Urothelium cell line (cell line): Measurements from ENCODE around the gene ZBTB24.

ENCODE experiments used
- DNase-seq: peaks from one replicate; pipeline ENCODE4 v3.0.0; 2011; ENCODE audit warnings: low spot score, mixed read lengths
- FAIRE-seq: peaks from 2 replicates; lab custom pipeline; 2011; peaks lifted over from hg19 to GRCh38; lab: Jason Lieb, UNC

Gene ZBTB24

DNA sequence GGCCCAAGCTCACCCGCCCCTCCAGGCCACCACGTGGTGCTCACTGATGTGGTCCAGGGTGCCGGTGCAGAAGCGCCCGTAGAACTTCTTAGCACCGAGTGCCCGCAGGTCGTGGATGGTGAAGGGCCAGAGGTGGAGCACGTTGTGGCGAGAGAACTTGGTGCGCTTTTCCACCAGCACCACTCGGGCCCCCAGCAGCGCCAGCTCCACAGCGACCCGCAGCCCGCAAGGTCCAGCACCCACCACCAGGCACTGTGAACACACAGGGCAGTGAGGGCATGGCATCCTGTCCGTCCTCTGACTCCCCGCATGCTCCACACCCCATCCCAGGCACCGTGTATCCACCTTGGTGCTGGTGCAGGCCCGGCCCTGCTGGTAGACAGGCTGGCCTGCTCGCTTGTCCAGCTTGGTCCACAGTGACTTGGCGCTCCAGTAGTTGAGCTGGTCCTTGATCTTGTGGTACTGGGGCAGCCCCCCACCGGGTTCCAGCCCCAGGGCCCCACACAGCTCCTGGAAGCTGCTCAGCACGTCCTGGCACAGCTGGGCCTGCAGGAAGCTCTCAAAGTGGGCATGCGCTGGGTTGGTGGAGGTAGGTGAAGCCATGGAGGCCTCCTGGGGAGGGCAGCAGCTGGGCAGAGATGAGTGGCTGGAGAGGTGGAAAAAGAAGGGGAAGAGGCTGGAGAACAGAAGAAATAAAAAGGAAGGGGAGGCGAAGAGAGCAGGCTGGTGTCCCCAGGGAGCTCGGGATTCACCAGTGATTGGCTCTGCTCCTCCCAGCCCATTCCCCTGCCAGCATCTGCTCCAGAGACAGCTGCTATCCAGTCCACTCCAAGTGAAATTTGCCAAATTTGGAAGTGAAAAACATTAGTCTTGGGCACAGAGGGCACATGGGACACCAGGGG lies 29.2 kb downstream of the ZBTB24 start:
- FAIRE-seq = no peak
- no peak for DNase-seq

DNA sequence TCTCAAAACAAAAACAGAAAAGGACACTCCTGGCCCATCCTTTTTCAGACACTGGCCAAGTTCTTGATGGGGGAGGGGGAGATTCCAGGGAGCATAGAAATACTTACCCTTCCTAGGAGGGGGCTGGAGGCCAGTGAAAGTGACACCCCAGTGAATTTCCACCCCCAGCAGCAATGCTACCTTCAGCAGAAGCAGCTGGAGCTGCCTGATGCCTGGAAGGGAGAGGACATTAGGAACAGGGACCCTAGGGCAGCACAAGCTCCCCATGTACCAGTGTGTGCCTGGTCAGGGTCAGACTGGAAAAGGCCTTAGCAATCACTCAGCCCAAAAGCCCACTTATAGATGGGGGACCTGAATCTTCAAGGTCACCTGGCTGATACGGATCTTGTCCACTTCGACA lies 29.9 kb downstream of the ZBTB24 start:
- DNase-seq = no peak
- FAIRE-seq = no peak

DNA sequence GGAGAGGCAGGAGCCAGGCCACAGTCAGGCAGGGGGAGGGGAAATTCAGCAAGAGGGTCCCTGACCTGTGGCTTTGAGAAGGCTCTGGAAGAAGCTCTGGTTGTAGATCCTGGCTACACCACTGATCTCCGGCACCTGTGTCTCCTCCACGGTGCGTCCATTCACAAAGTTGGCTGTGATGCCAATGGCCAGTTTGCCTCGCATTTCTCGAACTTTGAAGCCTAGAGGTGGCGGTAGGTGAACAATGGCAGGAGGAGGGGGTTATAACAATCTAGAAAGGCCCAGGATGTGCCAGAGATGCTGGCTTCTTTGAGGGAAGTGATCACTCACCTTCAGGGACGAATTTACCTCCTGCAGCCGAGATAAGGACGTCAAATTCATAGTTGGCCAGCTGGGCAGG lies 30.8 kb downstream of the ZBTB24 start:
- no peak for DNase-seq
- no peak for FAIRE-seq

DNA sequence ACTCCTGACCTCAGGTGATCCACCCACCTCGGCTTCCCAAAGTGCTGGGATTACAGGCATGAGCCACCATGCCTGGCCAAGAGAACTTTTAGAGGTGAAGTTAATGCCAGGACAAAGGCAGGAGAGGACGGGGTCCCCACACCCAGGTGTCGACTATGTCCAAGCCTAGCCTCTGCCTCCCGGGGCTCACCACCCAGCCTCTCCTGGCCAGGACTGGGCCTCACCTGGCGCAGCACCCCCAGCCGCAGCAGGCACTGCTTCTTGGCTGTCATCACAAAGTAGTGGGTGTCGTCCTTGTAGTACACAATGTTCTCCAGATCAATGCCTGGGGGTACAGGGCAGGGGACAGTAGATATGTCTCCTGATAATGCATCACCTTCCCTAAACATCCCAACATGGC lies 31.6 kb downstream of the ZBTB24 start:
- FAIRE-seq = no peak
- no peak for DNase-seq

DNA sequence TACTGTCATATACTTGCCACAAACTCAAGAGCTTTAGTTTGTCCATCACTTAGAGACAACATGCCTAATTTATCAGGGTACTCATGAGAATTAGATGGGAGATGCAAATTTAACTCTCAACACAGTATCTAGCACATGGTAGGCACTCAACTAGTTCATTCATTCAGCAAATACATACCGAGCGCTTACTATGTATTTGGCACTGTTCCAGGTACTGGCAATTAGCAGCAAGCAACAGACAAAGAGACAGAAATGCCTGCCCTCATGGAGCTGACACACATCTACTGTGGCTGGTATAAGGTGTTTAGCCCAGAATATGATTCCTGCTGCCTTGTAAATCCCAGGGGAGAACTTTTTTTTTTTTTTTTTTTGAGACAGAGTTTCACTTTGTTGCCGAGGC lies 32.2 kb downstream of the ZBTB24 start:
- FAIRE-seq (no peak), DNase-seq (no peak)

DNA sequence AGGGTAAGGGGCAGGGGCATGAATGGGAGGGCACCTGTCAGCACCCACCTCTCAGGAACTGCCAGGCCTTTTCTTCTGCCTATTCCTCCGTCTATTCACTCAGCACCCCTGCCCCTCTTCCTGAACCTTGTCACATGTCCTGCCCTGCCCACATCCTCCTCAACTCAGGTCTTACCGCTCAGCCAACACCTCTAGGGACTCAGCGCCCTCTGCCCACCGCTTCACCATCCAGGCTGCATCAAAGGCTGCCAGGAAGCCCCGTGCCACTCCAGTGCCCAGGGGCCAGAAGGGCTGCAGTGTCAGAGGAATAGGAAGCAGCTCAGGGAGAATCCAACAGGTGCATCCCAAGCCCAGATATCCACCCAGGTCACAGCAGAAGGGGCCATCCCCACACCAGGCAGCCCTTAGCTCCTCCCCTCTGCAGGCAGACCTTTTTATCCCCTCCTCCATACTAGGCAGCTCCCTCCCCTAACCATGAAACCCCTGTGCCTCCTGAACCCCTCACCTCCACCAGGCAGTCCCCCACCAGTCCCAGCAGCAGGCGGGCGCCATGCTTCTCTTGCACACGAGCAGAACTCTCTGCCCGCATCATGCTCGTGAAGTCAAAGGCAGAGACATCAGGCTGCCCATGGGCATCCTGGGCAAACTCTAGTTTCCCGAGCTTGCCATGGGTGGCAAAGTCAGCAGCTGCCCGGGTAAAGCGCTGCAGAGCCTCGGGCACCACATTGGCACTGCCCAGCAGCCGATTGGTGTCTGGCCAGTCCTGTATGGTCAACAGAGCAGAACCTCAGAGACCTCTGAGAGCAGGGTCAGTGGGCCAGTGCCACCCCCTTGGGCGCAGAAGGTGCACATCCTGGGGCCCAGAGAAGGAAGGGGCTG lies 33.0 kb downstream of the ZBTB24 start:
- FAIRE-seq = no peak
- no peak for DNase-seq

DNA sequence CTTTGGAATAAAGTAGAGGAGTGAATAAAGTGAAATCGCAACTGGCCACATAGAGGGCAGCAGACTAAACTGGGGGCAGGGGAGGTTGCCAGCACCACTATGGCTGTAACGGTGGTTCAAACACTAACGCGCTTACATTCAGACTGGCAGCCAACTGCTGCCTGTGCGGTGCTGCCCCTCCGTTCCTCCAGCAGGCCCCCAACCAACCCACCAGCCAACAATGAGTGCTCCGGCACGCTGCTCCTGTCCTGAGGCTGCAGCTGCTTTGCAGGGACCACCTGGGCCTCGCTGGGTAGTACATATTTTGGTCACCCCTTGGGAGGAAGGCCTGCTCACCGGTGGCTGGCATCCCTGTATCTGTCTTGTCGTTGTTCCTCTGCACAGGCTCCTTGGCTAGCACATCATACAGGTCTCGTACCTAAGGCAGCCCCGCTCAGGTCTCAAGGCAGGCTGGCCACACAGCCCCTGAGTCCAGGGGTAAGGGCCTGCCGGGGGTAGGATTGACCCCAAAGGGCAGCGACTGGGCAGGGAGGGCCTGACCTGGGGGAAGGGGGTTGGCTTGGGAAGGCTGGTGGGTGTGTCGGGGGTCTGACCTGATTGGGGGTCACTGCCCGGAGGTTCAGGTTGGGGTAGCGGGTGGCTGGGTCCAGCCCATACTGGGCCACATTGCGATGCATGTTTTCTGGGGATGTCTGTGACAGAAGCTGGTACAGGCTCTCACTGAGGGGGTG lies 33.8 kb downstream of the ZBTB24 start:
- DNase-seq = no peak
- FAIRE-seq = no peak

DNA sequence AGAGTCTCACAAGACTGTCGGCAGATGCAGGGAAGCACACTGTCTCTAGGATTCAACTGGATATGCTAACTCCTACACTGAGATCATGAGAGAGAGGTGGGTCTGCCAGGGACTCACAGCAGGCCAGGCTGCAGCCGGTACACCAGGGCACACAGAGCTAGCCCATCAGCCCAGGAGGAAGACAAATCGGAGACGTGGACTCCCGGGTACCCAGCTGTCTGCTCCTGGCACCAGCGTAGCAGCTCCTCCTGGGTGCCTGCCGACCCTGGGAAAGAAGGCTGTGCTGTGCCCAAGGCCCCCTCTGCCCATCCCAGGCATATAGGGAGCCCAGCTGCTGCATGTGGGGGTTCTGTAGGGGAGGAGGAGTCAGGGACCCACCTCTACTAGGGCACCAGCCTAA lies 34.4 kb downstream of the ZBTB24 start:
- DNase-seq = no peak
- FAIRE-seq = no peak

DNA sequence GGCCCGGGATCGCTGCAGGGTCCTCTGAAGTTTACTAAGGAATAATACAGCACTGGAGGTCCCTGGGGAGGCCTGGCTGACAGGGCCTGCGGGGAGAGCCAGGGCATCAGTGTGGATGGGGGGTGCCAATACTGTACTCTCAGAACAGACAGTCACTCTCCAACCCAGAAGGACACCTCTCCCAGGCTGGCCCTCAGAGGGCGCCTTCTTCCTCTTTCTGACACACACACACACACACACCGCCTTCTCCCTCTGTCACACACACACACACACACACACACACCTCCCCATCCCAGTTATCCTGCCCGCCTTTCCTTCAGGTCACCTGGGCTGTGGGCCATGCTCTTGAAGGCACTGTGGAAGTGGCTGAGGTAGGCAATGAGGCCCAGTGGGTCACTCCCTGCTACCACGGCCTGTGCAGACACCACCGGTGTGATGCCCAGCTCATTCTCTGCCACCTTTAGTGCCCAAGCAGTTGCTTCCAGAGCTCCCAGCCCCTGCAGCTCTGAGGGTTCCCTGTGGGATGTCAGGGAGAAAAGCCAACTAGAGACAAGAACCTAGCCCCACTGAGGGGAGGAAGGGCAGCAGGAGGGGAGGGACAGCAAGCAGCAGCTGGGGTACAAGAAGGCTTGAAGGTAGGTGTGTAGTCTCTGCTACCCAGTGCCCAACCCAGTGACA lies 35.0 kb downstream of the ZBTB24 start:
- no peak for DNase-seq
- no peak for FAIRE-seq

DNA sequence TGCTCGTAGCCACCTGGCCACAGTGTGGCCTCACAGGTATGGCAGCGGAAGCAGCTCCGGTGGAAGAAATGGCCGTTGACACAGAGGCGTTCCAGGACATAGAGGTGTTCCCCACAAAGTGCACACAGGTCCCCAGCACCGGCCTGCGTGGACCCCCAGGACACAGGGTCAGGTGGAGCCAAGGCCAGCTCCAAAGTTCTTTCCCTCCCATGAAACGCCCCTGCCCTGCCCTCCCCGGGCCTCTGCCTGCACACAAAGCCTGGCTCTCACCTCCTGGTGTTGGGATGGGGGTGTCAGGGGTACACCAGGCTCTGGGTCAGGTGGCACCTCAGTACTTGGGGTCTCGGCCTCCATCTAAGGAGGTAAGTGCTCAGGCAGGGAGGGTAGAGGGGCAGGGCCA lies 35.9 kb downstream of the ZBTB24 start:
- FAIRE-seq (no peak), DNase-seq (no peak)

DNA sequence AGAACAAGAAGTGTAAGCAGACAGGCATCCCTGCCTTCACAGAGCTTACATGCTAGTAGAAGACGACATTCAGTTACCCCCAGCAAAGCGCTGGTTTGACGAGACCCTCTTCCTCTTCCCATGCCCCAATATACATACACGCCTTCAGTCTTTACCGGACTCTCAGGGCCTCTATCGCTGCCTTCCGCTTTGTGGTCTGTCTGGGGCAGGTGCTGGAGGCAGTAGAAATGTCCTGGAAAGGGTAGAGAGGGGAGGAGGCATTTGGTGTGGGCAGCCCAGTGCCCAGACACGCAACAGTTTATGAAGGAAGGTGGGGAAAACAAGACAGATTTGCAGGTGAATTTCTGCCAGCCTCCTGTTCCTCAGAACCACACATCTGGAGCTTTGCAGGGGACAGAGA lies 36.5 kb downstream of the ZBTB24 start:
- no peak for DNase-seq
- FAIRE-seq = no peak

DNA sequence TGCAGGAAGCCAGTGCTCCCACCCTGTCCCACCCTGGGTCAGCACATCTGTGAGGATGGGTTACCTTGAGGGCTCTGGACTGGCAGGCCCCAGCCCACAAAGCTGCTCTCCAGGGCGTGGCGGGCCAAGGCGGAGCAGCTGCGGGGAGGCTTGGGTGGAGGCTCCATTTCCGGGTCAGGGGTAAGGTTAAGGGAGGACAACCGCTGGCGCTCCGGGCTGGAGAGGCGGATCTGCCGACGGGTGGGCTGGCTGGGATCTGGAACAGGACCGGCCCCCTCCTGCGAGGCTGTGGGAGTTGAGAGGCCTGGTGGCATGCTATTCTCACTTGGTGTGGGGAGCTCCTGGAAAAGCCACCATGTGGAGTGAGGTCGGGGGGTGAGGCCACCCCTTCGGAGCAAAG lies 36.9 kb downstream of the ZBTB24 start:
- FAIRE-seq (no peak), DNase-seq (no peak)

DNA sequence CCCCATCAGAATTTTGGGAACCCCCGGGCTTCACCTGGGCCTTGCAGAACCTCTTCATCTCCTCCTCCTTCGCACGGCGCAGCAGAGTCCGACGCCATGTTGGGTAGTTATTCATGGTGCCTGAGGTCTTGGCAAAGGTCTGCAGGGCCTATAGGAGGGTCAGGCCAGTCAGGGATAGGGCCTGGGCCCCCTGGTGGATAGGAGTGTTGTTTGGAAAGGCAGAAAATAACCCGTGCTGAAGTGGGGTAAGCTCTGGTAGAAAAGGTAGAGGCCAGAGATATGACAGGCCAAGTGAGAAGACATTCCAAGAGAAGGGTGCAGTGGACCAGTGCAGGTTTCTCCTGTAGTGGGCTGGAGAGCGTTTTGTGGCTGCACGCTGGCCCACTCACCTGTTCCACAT lies 37.6 kb downstream of the ZBTB24 start:
- no peak for DNase-seq
- FAIRE-seq = no peak

DNA sequence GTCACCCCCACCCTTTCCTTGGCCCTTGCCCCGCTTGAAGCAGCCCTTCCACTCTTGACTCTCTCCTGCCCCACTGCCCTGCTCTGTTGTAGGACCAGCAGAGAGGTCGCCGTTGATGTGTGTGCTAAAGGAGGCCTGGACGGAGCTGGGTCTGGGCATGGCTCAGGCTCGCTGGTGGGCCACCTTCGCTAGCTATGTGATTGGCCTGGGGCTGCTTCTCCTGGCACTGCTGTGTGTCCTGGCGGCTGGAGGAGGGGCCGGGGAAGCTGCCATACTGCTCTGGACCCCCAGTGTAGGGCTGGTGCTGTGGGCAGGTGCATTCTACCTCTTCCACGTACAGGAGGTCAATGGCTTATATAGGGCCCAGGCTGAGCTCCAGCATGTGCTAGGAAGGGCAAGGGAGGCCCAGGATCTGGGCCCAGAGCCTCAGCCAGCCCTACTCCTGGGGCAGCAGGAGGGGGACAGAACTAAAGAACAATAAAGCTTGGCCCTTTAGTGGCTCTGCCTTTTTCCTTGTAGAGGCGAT lies 39.5 kb downstream of the ZBTB24 start:
- DNase-seq (no peak), FAIRE-seq (no peak)

DNA sequence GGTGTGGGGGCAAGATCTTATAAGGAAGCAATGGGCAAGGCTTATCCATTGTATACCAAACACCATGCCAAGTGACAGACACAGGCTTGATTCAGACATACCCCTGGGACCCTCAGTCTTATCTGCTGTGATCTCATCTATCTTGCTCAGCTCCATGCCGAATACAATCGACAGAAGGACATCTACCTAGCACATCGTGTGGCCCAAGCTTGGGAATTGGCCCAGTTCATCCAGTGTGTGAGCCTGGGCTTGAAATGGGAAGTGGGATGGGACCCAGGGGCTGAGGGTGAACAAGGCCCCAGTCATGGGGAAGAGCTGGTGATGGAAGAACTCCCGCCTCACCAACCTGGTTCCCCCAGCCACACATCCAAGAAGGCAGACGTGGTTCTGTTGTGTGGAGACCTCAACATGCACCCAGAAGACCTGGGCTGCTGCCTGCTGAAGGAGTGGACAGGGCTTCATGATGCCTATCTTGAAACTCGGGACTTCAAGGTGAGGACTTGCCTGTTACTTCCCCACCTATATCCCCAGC lies 40.6 kb downstream of the ZBTB24 start:
- DNase-seq (no peak), FAIRE-seq (no peak)

DNA sequence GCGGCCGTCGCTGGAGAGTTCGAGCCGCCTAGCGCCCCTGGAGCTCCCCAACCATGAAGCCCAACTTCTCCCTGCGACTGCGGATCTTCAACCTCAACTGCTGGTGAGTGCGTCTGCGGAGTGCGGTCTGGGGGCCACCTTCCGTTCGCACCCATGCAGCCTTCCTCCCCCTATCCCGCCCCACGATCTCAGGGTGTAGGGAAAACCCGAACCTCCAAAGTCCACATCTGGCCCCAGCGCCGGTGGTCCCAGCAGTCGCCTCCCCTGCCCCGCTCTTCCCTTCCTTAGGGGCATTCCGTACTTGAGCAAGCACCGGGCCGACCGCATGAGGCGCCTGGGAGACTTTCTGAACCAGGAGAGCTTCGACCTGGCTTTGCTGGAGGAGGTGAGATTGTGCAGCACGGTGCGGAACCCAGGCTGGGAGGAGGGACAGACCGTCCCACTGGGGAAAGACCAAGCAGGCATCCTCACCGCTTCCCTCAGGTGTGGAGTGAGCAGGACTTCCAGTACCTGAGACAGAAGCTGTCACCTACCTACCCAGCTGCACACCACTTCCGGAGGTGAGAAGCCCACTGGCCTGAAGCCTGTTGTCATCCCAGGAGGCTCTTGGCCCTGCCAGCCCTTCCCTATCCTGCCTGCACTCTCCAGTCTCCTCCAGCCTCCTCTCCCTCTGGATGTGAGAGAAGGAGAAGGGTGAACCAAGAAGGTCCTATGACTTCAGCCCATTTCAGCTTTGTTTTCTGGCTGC lies 41.8 kb downstream of the ZBTB24 start:
- FAIRE-seq (no peak), DNase-seq (peak; percentile 48)

DNA sequence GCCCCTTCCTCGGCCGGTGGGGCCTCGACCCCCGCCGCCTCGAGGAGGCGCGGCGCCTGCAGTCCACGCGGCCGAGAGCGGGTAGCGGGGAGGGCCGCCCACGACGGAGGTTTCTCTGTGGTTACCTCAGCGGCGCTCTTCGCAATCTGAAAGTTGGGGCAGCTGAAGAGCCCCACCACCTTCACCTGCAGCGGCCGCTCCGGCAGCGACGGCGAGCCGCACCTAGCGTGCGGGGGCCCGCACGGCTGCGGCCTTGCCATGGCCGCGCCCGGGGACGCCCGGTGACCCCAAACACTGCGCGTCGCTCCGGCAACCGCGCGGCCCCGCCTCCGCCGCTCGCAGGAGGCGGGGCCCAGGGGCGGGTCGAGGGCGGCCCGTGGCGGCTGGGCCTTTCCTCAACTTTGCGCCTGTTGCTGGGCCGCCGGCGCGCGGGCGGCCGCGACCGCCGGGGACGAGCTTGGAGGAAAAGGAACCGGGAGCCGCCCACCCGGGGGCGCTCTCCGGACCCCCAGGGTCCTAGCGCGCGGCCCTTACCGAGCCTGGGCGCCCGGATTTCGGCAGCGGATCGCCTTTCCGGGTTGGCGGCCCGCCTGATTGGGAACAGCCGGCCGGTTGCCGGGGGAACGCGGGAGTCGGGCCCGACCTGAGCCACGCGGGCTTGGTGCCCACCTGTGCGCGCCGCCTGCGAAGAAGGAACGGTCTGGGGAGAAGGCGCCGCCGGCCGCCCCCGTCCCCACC lies 42.5 kb downstream of the ZBTB24 start, which contains the start of the genes PPIL6 and SMPD2:
Gene PPIL6 (minus strand): TSS at position 298 of the 738 bp plus-strand sequence. CDS start 38 bp downstream, at position 260.
Gene SMPD2 (plus strand): TSS at position 394 of the 738 bp plus-strand sequence. CDS start 398 bp downstream, outside the sequence.
- DNase-seq (peak; percentile 90), FAIRE-seq (no peak)

DNA sequence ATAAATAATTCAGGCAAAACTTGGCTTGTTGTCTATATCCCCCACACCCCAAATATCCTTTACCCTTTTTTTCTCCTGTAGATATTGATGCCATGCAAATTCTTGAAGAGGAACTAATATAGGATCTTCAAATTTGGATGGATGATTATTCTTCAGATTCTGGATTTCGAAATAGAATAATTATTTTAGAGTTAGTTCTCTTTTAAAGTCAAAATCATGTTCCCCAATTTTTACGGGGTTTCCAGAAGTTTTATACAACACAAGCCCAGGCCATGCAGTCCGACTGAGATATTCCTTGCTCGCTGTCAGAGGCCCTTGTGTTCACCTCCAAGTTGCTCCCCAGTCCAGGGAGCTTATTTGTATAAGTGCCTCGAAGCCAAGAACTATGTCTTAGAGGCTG lies 47.0 kb downstream of the ZBTB24 start:
- no peak for DNase-seq
- no peak for FAIRE-seq

DNA sequence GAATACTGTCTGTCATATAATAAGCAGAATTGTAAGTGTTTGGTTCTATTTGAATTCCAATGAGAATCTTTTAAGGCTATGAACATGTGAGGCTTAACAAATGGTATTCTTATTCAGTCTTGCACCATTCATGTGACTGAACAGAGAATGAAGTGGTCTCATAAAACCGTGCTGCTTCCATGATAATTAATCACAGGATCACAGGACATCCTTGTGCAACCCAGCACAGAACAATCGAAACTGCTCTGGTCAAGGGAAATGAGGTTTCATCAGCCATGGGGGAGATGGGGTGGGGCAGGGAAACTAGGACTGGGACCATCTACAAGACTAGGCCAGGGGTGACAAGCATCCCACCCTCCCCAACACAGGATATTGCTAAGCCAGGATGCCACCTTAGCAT lies 48.6 kb downstream of the ZBTB24 start:
- FAIRE-seq (no peak), DNase-seq (no peak)
